Measurements from ENCODE around the gene LCP1.

Gene LCP1

GRCh38 chr13:46101002-46101401 is 81.0 kb downstream of the LCP1 start:
- H3F3A ChIP-seq (ENCODE audit: control insufficient read depth, insufficient read depth): no peaks in the 10 kb centered on the region
- peaks cover 22% of the 10 kb centered on the region for H3K4me1 ChIP-seq (ENCODE audit: control insufficient read depth, low read length)
- H3K27me3 ChIP-seq (ENCODE audit: control insufficient read depth, low read length): no peaks in the 10 kb centered on the region
- H4K20me1 ChIP-seq (ENCODE audit: control insufficient read depth, insufficient read depth, low read depth, low read length): no peaks in the 10 kb centered on the region
- TF ChIP-seq CTCF (IDR thresholded peaks at IDR 0.05; ENCODE audit: low read depth, low read length, poor library complexity, severe bottlenecking): no peak
- no peaks in the 10 kb centered on the region for H3K79me2 ChIP-seq (ENCODE audit: control insufficient read depth, low read length)
- no peak overlapping the region for H3K27ac ChIP-seq (ENCODE audit: low read depth, low read length)
- H3K9me2 ChIP-seq (replicated peaks; ENCODE audit: control insufficient read depth, low read length): no peaks in the 10 kb centered on the region
- no peak overlapping the region for H3K4me2 ChIP-seq (ENCODE audit: low read length)
- no peaks in the 10 kb centered on the region for H3K36me3 ChIP-seq (ENCODE audit: control insufficient read depth, low read length)
- H3K9me3 ChIP-seq (ENCODE audit: control insufficient read depth, insufficient read depth, low read length): no peaks in the 10 kb centered on the region
- no peak overlapping the region for H3K4me3 ChIP-seq (ENCODE audit: low read length)

GRCh38 chr13:46100191-46100815 is 81.7 kb downstream of the LCP1 start:
- Histone ChIP-seq H3K79me2 (ENCODE audit: control insufficient read depth, low read length) (no peaks in the 10 kb centered on the region), H3K27me3 (ENCODE audit: control insufficient read depth, low read length) (no peaks in the 10 kb centered on the region), H3K4me2 (ENCODE audit: low read length) (no peak overlapping the region), H3K36me3 (ENCODE audit: control insufficient read depth, low read length) (no peaks in the 10 kb centered on the region), H4K20me1 (ENCODE audit: control insufficient read depth, insufficient read depth, low read depth, low read length) (no peaks in the 10 kb centered on the region), H3F3A (ENCODE audit: control insufficient read depth, insufficient read depth) (no peaks in the 10 kb centered on the region), H3K4me3 (ENCODE audit: low read length) (no peak overlapping the region), H3K9me2 (replicated peaks; ENCODE audit: control insufficient read depth, low read length) (no peaks in the 10 kb centered on the region), H3K9me3 (ENCODE audit: control insufficient read depth, insufficient read depth, low read length) (no peaks in the 10 kb centered on the region), H3K4me1 (ENCODE audit: control insufficient read depth, low read length) (peaks cover 22% of the 10 kb centered on the region), H3K27ac (ENCODE audit: low read depth, low read length) (no peak overlapping the region)
- TF ChIP-seq EZH2phosphoT487 (IDR thresholded peaks at IDR 0.05; ENCODE audit: borderline replicate concordance, low read length) (no peak), CTCF (IDR thresholded peaks at IDR 0.05; ENCODE audit: low read depth, low read length, poor library complexity, severe bottlenecking) (no peak)

- no peaks in the 10 kb centered on the region for H3F3A ChIP-seq (ENCODE audit: control insufficient read depth, insufficient read depth)
- H3K36me3 ChIP-seq (ENCODE audit: control insufficient read depth, low read length): no peaks in the 10 kb centered on the region
- no peak overlapping the region for H3K4me3 ChIP-seq (ENCODE audit: low read length)
- peaks cover 22% of the 10 kb centered on the region for H3K4me1 ChIP-seq (ENCODE audit: control insufficient read depth, low read length)
- H4K20me1 ChIP-seq (ENCODE audit: control insufficient read depth, insufficient read depth, low read depth, low read length): no peaks in the 10 kb centered on the region
- no peak overlapping the region for H3K27ac ChIP-seq (ENCODE audit: low read depth, low read length)
- H3K27me3 ChIP-seq (ENCODE audit: control insufficient read depth, low read length): peaks cover 12% of the 10 kb centered on the region
- no peaks in the 10 kb centered on the region for H3K9me2 ChIP-seq (replicated peaks; ENCODE audit: control insufficient read depth, low read length)
- H3K9me3 ChIP-seq (ENCODE audit: control insufficient read depth, insufficient read depth, low read length): no peaks in the 10 kb centered on the region
- H3K79me2 ChIP-seq (ENCODE audit: control insufficient read depth, low read length): no peaks in the 10 kb centered on the region
- H3K4me2 ChIP-seq (ENCODE audit: low read length): no peak overlapping the region
- TF ChIP-seq EZH2phosphoT487 (IDR thresholded peaks at IDR 0.05; ENCODE audit: borderline replicate concordance, low read length) (no peak), CTCF (IDR thresholded peaks at IDR 0.05; ENCODE audit: low read depth, low read length, poor library complexity, severe bottlenecking) (no peak)
These were observed 84.3 kb downstream of the LCP1 start for GRCh38 chr13:46097663-46098062.

Data from DOHH2 (cell line).